ENCODE measurements around the gene PPP1R1A.

PPP1R1A gene

GRCh38 chr12:54593725-54594124, 5.3 kb upstream of the PPP1R1A start:
- no peak overlapping the region for H3K4me3 ChIP-seq (ENCODE audit: low read length)
- no peaks in the 10 kb centered on the region for H3K4me1 ChIP-seq (ENCODE audit: control insufficient read depth, low read length)
- H3K9me3 ChIP-seq (ENCODE audit: control insufficient read depth, insufficient read depth, low read length) = no peaks in the 10 kb centered on the region
- H3K9me2 ChIP-seq (replicated peaks; ENCODE audit: control insufficient read depth, low read length) = no peaks in the 10 kb centered on the region
- H3K27me3 ChIP-seq (ENCODE audit: control insufficient read depth, low read length) = 0 out of 2 replicates have a peak, but pooled peaks cover 3% of the 10 kb centered on the region
- no peaks in the 10 kb centered on the region for H4K20me1 ChIP-seq (ENCODE audit: control insufficient read depth, insufficient read depth, low read depth, low read length)
- no peaks in the 10 kb centered on the region for H3K36me3 ChIP-seq (ENCODE audit: control insufficient read depth, low read length)
- no peak overlapping the region for H3K27ac ChIP-seq (ENCODE audit: low read depth, low read length)
- TF ChIP-seq CTCF (IDR thresholded peaks at IDR 0.05; ENCODE audit: low read depth, low read length, poor library complexity, severe bottlenecking) = no peak
- no peak for TF ChIP-seq EZH2phosphoT487 (IDR thresholded peaks at IDR 0.05; ENCODE audit: borderline replicate concordance, low read length)
- no peaks in the 10 kb centered on the region for H3K79me2 ChIP-seq (ENCODE audit: control insufficient read depth, low read length)
- no peaks in the 10 kb centered on the region for H3F3A ChIP-seq (ENCODE audit: control insufficient read depth, insufficient read depth)
- no peak overlapping the region for H3K4me2 ChIP-seq (ENCODE audit: low read length)

GRCh38 chr12:54593135-54593534, 4.7 kb upstream of the PPP1R1A start:
- 0 out of 2 replicates have a peak, but pooled peaks cover 3% of the 10 kb centered on the region for H3K27me3 ChIP-seq (ENCODE audit: control insufficient read depth, low read length)
- TF ChIP-seq EZH2phosphoT487 (IDR thresholded peaks at IDR 0.05; ENCODE audit: borderline replicate concordance, low read length) = no peak
- TF ChIP-seq CTCF (IDR thresholded peaks at IDR 0.05; ENCODE audit: low read depth, low read length, poor library complexity, severe bottlenecking) = no peak
- no peaks in the 10 kb centered on the region for H3K9me2 ChIP-seq (replicated peaks; ENCODE audit: control insufficient read depth, low read length)
- no peaks in the 10 kb centered on the region for H3K36me3 ChIP-seq (ENCODE audit: control insufficient read depth, low read length)
- no peak overlapping the region for H3K4me2 ChIP-seq (ENCODE audit: low read length)
- no peaks in the 10 kb centered on the region for H4K20me1 ChIP-seq (ENCODE audit: control insufficient read depth, insufficient read depth, low read depth, low read length)
- H3F3A ChIP-seq (ENCODE audit: control insufficient read depth, insufficient read depth) = no peaks in the 10 kb centered on the region
- H3K4me3 ChIP-seq (ENCODE audit: low read length) = no peak overlapping the region
- H3K9me3 ChIP-seq (ENCODE audit: control insufficient read depth, insufficient read depth, low read length) = no peaks in the 10 kb centered on the region
- no peaks in the 10 kb centered on the region for H3K79me2 ChIP-seq (ENCODE audit: control insufficient read depth, low read length)
- no peaks in the 10 kb centered on the region for H3K4me1 ChIP-seq (ENCODE audit: control insufficient read depth, low read length)
- H3K27ac ChIP-seq (ENCODE audit: low read depth, low read length) = no peak overlapping the region

GRCh38 chr12:54592316-54592715, 3.9 kb upstream of the PPP1R1A start:
- H3K36me3 ChIP-seq (ENCODE audit: control insufficient read depth, low read length) = no peaks in the 10 kb centered on the region
- no peaks in the 10 kb centered on the region for H4K20me1 ChIP-seq (ENCODE audit: control insufficient read depth, insufficient read depth, low read depth, low read length)
- no peaks in the 10 kb centered on the region for H3F3A ChIP-seq (ENCODE audit: control insufficient read depth, insufficient read depth)
- H3K4me3 ChIP-seq (ENCODE audit: low read length) = no peak overlapping the region
- TF ChIP-seq CTCF (IDR thresholded peaks at IDR 0.05; ENCODE audit: low read depth, low read length, poor library complexity, severe bottlenecking) = no peak
- no peak for TF ChIP-seq EZH2phosphoT487 (IDR thresholded peaks at IDR 0.05; ENCODE audit: borderline replicate concordance, low read length)
- H3K9me3 ChIP-seq (ENCODE audit: control insufficient read depth, insufficient read depth, low read length) = no peaks in the 10 kb centered on the region
- no peaks in the 10 kb centered on the region for H3K4me1 ChIP-seq (ENCODE audit: control insufficient read depth, low read length)
- H3K79me2 ChIP-seq (ENCODE audit: control insufficient read depth, low read length) = no peaks in the 10 kb centered on the region
- no peak overlapping the region for H3K4me2 ChIP-seq (ENCODE audit: low read length)
- H3K27ac ChIP-seq (ENCODE audit: low read depth, low read length) = no peak overlapping the region
- H3K9me2 ChIP-seq (replicated peaks; ENCODE audit: control insufficient read depth, low read length) = no peaks in the 10 kb centered on the region
- H3K27me3 ChIP-seq (ENCODE audit: control insufficient read depth, low read length) = 0 out of 2 replicates have a peak, but pooled peaks cover 3% of the 10 kb centered on the region
